Brain microvascular endothelial cell (primary cell): Measurements from ENCODE around the gene PEA15.

ENCODE experiments used
- DNase-seq: peaks from one replicate; pipeline ENCODE4 v3.0.0-alpha.2; 2020
- H3K27ac ChIP-seq: fragments of 250-450 bp; sonication (Bioruptor Pico); 2 replicates; pipeline ENCODE4 v1.5.1; 2020; ENCODE audit warnings: mild to moderate bottlenecking, moderate library complexity
- H3K27me3 ChIP-seq: fragments of 250-450 bp; sonication (Bioruptor Pico); replicated peaks from 2 replicates; pipeline ENCODE4 v1.5.1; 2020; ENCODE audit warnings: mild to moderate bottlenecking
- H3K36me3 ChIP-seq: fragments of 250-450 bp; sonication (Bioruptor Pico); replicated peaks from 2 replicates; pipeline ENCODE4 v1.5.1; 2020; ENCODE audit warnings: mild to moderate bottlenecking
- H3K4me3 ChIP-seq: 2 replicates; pipeline ENCODE4 v1.5.1; 2011; ENCODE audit warnings: low read depth, mild to moderate bottlenecking, control low read depth, low read length, moderate library complexity
- CTCF ChIP-seq: IDR thresholded peaks from 2 replicates; pipeline ENCODE4 v1.5.1; 2011; ENCODE audit warnings: low read depth, mild to moderate bottlenecking, moderate library complexity, low read length, control low read depth, inconsistent platforms; ENCODE audit errors: missing control alignments
- in situ Hi-C: cut with HindIII; loops from 2 replicates; pipeline ENCODE4 v1.10.0; 2017; ENCODE audit warnings: low sequenced_read_pairs, low pct_ligation_motif_present

Gene PEA15

GRCh38 chr1:160196143-160196542 is 9.0 kb upstream of the PEA15 start:
- Histone ChIP-seq H3K27me3 (no peaks in the 10 kb centered on the region), H3K4me3 (no peak overlapping the region), H3K36me3 (no peaks in the 10 kb centered on the region), H3K27ac (no peak overlapping the region)
- DNase-seq = no peak
- TF ChIP-seq CTCF = no peak
- in situ Hi-C loops = no loop called here

- in situ Hi-C loops = no loop called here
- no peaks in the 10 kb centered on the region for H3K27me3 ChIP-seq
These were observed 8.0 kb upstream of the PEA15 start for GRCh38 chr1:160197231-160197630.

GRCh38 chr1:160200786-160201185 is 4.4 kb upstream of the PEA15 start:
- Histone ChIP-seq H3K27ac (no peak overlapping the region), H3K27me3 (no peaks in the 10 kb centered on the region), H3K4me3 (no peak overlapping the region), H3K36me3 (no peaks in the 10 kb centered on the region)
- TF ChIP-seq CTCF = no peak
- DNase-seq = no peak
- in situ Hi-C loops = no loop called here

More at GRCh38 chr1:160197231-160197630, 8.0 kb upstream of the PEA15 start:
- Histone ChIP-seq H3K27ac (no peak overlapping the region), H3K4me3 (no peak overlapping the region), H3K36me3 (no peaks in the 10 kb centered on the region)
- TF ChIP-seq CTCF = no peak
- no peak for DNase-seq

GRCh38 chr1:160204526-160205241 is 500 bp upstream of the PEA15 start:
- no peak for TF ChIP-seq CTCF
- Histone ChIP-seq H3K4me3 (peak overlapping the region; percentile 40), H3K27me3 (no peaks in the 10 kb centered on the region), H3K27ac (peak overlapping the region; percentile 35), H3K36me3 (peaks cover 24% of the 10 kb centered on the region)
- no peak for DNase-seq
- in situ Hi-C loops = no loop called here

GRCh38 chr1:160206036-160206389 is 829 bp downstream of the PEA15 start:
- DNase-seq = peak; percentile 52
- peaks cover 36% of the 10 kb centered on the region for H3K36me3 ChIP-seq
- H3K27ac ChIP-seq = peak overlapping the region; percentile 86
- H3K27me3 ChIP-seq = no peaks in the 10 kb centered on the region
- TF ChIP-seq CTCF = no peak
- in situ Hi-C loops = no loop called here
- H3K4me3 ChIP-seq = peak overlapping the region; percentile 97
